ENCODE data around the gene LYPLAL1.

- TF ChIP-seq CTCF (IDR thresholded peaks at IDR 0.05) (no peak), MAX (CRISPR knock-in tag; IDR thresholded peaks at IDR 0.05) (no peak)
Measured at GRCh38 chr1:219147571-219148019, 26.1 kb upstream of the LYPLAL1 start.

Data from WTC11 (cell line).